Liver (tissue), 9 donors: ENCODE results near the gene ATXN10. TPM values are rescaled to one million over a fixed set of nuclear protein-coding genes. Genes with fewer than 3 reads are reported as not detected.

ENCODE experiments used
- DNase-seq: peaks from one replicate; pipeline ENCODE4 v3.0.0-alpha.2; 2017; ENCODE audit warnings: low spot score
- H3K27ac ChIP-seq, 2 donors: one replicate each; pipeline ENCODE4 v1.7.0; 2013; ENCODE audit warnings: inconsistent platforms in 2 of 2, low read length in 2 of 2, control low read depth in 1 of 2, low read depth in 1 of 2, mild to moderate bottlenecking in 1 of 2
- H3K27me3 ChIP-seq, 4 donors: one replicate each; pipeline versions ENCODE4 v1.6.1 to v1.7.0; 2013; ENCODE audit warnings: low read length in 3 of 4, inconsistent platforms in 1 of 4, mild to moderate bottlenecking in 1 of 4, moderate library complexity in 1 of 4; ENCODE audit not compliant: control insufficient read depth in 4 of 4, insufficient read depth in 4 of 4
- H3K36me3 ChIP-seq, 4 donors: one replicate each; pipeline versions ENCODE4 v1.6.1 to v1.7.0; 2013; ENCODE audit warnings: low read length in 3 of 4, mild to moderate bottlenecking in 3 of 4, low read depth in 1 of 4, moderate library complexity in 1 of 4; ENCODE audit not compliant: control insufficient read depth in 4 of 4, insufficient read depth in 3 of 4
- H3K4me1 ChIP-seq, 4 donors: one replicate each; pipeline versions ENCODE4 v1.6.1 to v1.7.0; 2013; ENCODE audit warnings: low read length in 3 of 4, mild to moderate bottlenecking in 3 of 4, moderate library complexity in 1 of 4; ENCODE audit not compliant: control insufficient read depth in 4 of 4, insufficient read depth in 4 of 4
- H3K4me3 ChIP-seq, 3 donors: one replicate each; pipeline versions ENCODE4 v1.6.1 to v1.7.0; 2013; ENCODE audit warnings: low read length in 3 of 3, control low read depth in 1 of 3, low read depth in 1 of 3, mild to moderate bottlenecking in 1 of 3
- H3K9ac ChIP-seq, 2 donors: one replicate each; pipeline ENCODE4 v1.7.0; 2013; ENCODE audit warnings: low read length in 2 of 2, mild to moderate bottlenecking in 2 of 2, moderate library complexity in 2 of 2, control low read depth in 1 of 2, low read depth in 1 of 2
- H3K9me3 ChIP-seq, 4 donors: one replicate each; pipeline versions ENCODE4 v1.6.1 to v1.7.0; 2013; ENCODE audit warnings: low read length in 3 of 4; ENCODE audit not compliant: control insufficient read depth in 4 of 4
- CTCF ChIP-seq: fragments of 150-350 bp; IDR thresholded peaks from 2 replicates; pipeline ENCODE4 v1.5.1; 2017; ENCODE audit warnings: improper control_type of control experiment, low read depth, low read length; ENCODE audit not compliant: missing input control
- GABPA ChIP-seq, 2 donors: IDR thresholded peaks in 1 of 2; conservative IDR thresholded peaks in 1 of 2; 2 replicates each; pipeline ENCODE4 v1.6.1; 2016; ENCODE audit warnings: antibody characterized with exemption in 2 of 2, mild to moderate bottlenecking in 1 of 2, moderate library complexity in 1 of 2
- HNF4G ChIP-seq: IDR thresholded peaks from 2 replicates; pipeline ENCODE4 v1.6.1; 2016; ENCODE audit warnings: antibody characterized with exemption
- MAX ChIP-seq: IDR thresholded peaks from 2 replicates; pipeline ENCODE4 v1.6.1; 2016; ENCODE audit warnings: antibody characterized with exemption
- NR2F2 ChIP-seq: IDR thresholded peaks from 2 replicates; pipeline ENCODE4 v1.6.1; 2016; ENCODE audit warnings: antibody characterized with exemption
- RAD21 ChIP-seq, 2 donors: IDR thresholded peaks; 2 replicates each; pipeline ENCODE4 v1.6.1; 2016; ENCODE audit warnings: antibody characterized with exemption in 2 of 2, mild to moderate bottlenecking in 2 of 2
- REST ChIP-seq: IDR thresholded peaks from 2 replicates; pipeline ENCODE4 v1.6.1; 2016; ENCODE audit warnings: antibody characterized with exemption, mild to moderate bottlenecking
- RXRA ChIP-seq, 2 donors: IDR thresholded peaks; 2 replicates each; pipeline ENCODE4 v1.6.1; 2017 to 2018; ENCODE audit warnings: antibody characterized with exemption in 2 of 2, mild to moderate bottlenecking in 1 of 2
- SP1 ChIP-seq: IDR thresholded peaks from 2 replicates; pipeline ENCODE4 v1.6.1; 2018; ENCODE audit warnings: antibody characterized with exemption, mild to moderate bottlenecking
- YY1 ChIP-seq: IDR thresholded peaks from 2 replicates; pipeline ENCODE4 v1.6.1; 2016; ENCODE audit warnings: antibody characterized with exemption, mild to moderate bottlenecking
- ZBTB33 ChIP-seq: IDR thresholded peaks from 2 replicates; pipeline ENCODE4 v1.6.1; 2016; ENCODE audit warnings: antibody characterized with exemption
- WGBS: extraction: QIAGEN DNeasy Blood & Tissue Kit; methylation state at CpG from one replicate; pipeline ENCODE4 v1.1.7; 2013; 5-methylcytosine and 5-hydroxymethylcytosine counted together
- polyA plus RNA-seq, 2 donors: library from polyadenylated mRNA; stranded (reverse) in 1 of 2; unstranded in 1 of 2; fragments of 200-250 nt in 1 of 2; fragments of >200 nt in 1 of 2; fragmentation: Nextera tagmentation in 1 of 2; extraction: Ambion mirVana in 1 of 2; gene quantifications; one replicate each; pipeline versions ENCODE4 v1.2.1 to v1.2.3, GENCODE V29; 2013 to 2015
- total RNA-seq, 2 donors: library from RNA; depleted of rRNA; stranded (reverse); fragments of >200 nt; gene quantifications; one replicate each; pipeline ENCODE4 v1.2.3, GENCODE V29; 2014
- TF ChIP-seq, protein P1 (sequence below): IDR thresholded peaks from 2 replicates; pipeline ENCODE4 v1.6.1; 2016; ENCODE audit warnings: antibody characterized with exemption
- donor health status: healthy.
- donor health status: healthy.
- donor health status: healthy.
- donor health status: healthy.
- donor health status: healthy.

Gene ATXN10
- total and polyA plus RNA-seq, 4 donors: 34.9 to 100 (median 69.7) TPM

DNA sequence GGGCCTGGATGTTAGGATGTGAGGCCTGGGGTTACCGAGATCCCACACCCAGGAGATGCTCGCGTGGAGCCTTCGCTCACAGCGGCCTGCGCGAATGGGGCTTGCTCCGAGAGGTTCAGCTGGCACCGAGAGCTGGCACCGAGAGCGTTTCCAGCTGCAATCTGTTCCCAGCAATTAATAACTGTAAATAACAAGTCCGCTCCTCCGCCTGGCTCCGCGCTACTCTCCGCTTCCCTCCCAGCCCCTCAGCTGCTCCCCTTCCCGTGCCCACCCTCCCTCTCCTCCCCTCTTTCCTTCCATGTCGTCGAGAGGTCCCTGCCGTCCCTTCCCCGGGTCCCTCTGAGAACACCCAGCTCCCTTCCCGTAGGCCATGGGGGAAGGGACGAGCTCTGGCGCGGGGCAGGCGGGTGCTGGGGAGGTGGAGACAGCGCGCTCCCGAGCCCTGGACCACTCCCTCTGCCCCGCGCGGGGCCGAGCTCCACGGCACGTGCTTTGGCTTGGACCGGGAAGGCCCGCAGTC lies 194.6 kb downstream of the ATXN10 start:
- TF ChIP-seq RXRA (IDR thresholded peaks at IDR 0.05): no peak
- no peak for TF ChIP-seq CTCF
- no peak for TF ChIP-seq RAD21 (IDR thresholded peaks at IDR 0.05)
- no peak for TF ChIP-seq NR2F2
- Histone ChIP-seq H3K4me1 (peaks cover 5 to 16% (median 6%) of the 10 kb centered on the region in 4 donors), H3K36me3 (no peaks in the 10 kb centered on the region), H3K27me3 (peaks cover 0 to 10% (median under 1%) of the 10 kb centered on the region in 4 donors), H3K27ac (no peak overlapping the region), H3K4me3 (no peak overlapping the region), H3K9me3 (no peaks in the 10 kb centered on the region), H3K9ac (no peak overlapping the region)
- DNase-seq: peak; percentile 31
- 50% methylated on average over 37 of the region's 37 CpGs for WGBS

DNA sequence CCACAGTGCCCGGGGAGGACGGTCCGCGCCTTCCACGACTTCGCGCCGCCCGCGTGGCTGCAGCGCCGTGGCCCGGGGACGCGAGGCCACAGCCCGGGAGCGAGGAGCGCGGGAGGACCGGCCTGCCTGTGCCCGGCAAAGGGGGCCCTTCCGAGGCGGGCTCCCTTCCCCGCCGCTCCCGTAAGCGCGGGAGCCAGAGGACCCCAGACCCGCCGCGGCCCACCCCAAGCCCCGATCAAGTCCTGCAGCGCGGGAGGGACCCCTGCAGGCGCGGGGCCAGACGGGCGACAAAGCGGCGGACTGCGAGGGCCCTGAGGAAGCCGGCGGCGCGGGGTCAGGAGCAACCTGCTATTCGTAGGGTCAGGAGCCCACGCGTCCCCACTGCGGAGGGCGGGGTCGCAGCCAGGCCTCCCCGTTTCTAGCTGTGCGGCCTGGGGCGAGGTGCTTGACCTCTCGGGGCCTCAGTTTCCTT lies 195.0 kb downstream of the ATXN10 start:
- Histone ChIP-seq H3K27ac (no peak overlapping the region), H3K9ac (no peak overlapping the region), H3K36me3 (no peaks in the 10 kb centered on the region), H3K9me3 (no peaks in the 10 kb centered on the region), H3K4me1 (peaks cover 5 to 16% (median 6%) of the 10 kb centered on the region in 4 donors), H3K4me3 (peak overlapping the region in 1 of 3 donors; percentile 32), H3K27me3 (peaks cover 0 to 10% (median under 1%) of the 10 kb centered on the region in 4 donors)
- TF ChIP-seq GABPA (IDR thresholded peaks at IDR 0.05 in 1 of 2, conservative IDR thresholded peaks at IDR 0.05 in 1 of 2) (no peak), NR2F2 (no peak), YY1 (no peak)
- DNase-seq: no peak
- WGBS: 9% methylated on average over 55 of the region's 55 CpGs

- Histone ChIP-seq H3K9me3 (peaks cover 0 to 1% (median 0%) of the 10 kb centered on the region in 4 donors), H3K4me1 (peaks cover 5 to 16% (median 6%) of the 10 kb centered on the region in 4 donors), H3K27me3 (peaks cover 0 to 10% (median under 1%) of the 10 kb centered on the region in 4 donors), H3K36me3 (no peaks in the 10 kb centered on the region), H3K27ac (no peak overlapping the region), H3K9ac (no peak overlapping the region), H3K4me3 (peak overlapping the region in 1 of 3 donors; percentile 32)
- DNase-seq: peak; percentile 34
- no peak for TF ChIP-seq GABPA (IDR thresholded peaks at IDR 0.05 in 1 of 2, conservative IDR thresholded peaks at IDR 0.05 in 1 of 2)
- no peak for TF ChIP-seq REST
- TF ChIP-seq SP1: no peak
- TF ChIP-seq RAD21 (IDR thresholded peaks at IDR 0.05): peak in 1 of 2 donors; percentile 30
- peak; percentile 26 for TF ChIP-seq CTCF
- no peak for TF ChIP-seq MAX
- no peak for TF ChIP-seq HNF4G
- TF ChIP-seq ZBTB33: no peak
- TF ChIP-seq, protein P1, sequence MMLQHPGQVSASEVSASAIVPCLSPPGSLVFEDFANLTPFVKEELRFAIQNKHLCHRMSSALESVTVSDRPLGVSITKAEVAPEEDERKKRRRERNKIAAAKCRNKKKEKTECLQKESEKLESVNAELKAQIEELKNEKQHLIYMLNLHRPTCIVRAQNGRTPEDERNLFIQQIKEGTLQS: no peak
- TF ChIP-seq YY1: no peak
- 5% methylated on average over 87 of the region's 87 CpGs for WGBS
Measured at GRCh38 chr22:45867118-45867905, 195.7 kb downstream of the ATXN10 start.
